HG03025 (cell line): ENCODE measurements around the gene CCL25.
"Not testable (repeated sequence)": the region's sequence is repeated elsewhere in the genome, so short reads cannot be mapped to it uniquely, and the experiment has no call there.

ENCODE experiments used
- ATAC-seq: cut with Tn5 transposase; IDR thresholded peaks from one replicate; pipeline ENCODE4 v1.9.1; 2021; ENCODE audit warnings: mild to moderate bottlenecking, moderate library complexity; ENCODE audit not compliant: unreplicated experiment, low FRiP score

The CCL25 gene

GRCh38 chr19:8084152-8084551 is 31.6 kb downstream of the CCL25 start:
- ATAC-seq: no peak

- no peak for ATAC-seq
Measured at GRCh38 chr19:8085598-8086408, 33.2 kb downstream of the CCL25 start.

- no peak for ATAC-seq
Measured at GRCh38 chr19:8086849-8087248, 34.3 kb downstream of the CCL25 start.

GRCh38 chr19:8087876-8088275 is 35.3 kb downstream of the CCL25 start:
- ATAC-seq: no peak

GRCh38 chr19:8088752-8089663 is 36.4 kb downstream of the CCL25 start:
- ATAC-seq: no peak

- ATAC-seq: no peak
Measured at GRCh38 chr19:8089664-8090601, 37.4 kb downstream of the CCL25 start.

- ATAC-seq: no peak
Measured at GRCh38 chr19:8090950-8091349, 38.4 kb downstream of the CCL25 start.

- no peak for ATAC-seq
Measured at GRCh38 chr19:8093740-8094139, 41.2 kb downstream of the CCL25 start.

- ATAC-seq: no peak
Measured at GRCh38 chr19:8094336-8094735, 41.8 kb downstream of the CCL25 start.

GRCh38 chr19:8095354-8095886 is 42.9 kb downstream of the CCL25 start:
- no peak for ATAC-seq

- no peak for ATAC-seq
Measured at GRCh38 chr19:8096071-8096470, 43.5 kb downstream of the CCL25 start.

- no peak for ATAC-seq
Measured at GRCh38 chr19:8097198-8097597, 44.6 kb downstream of the CCL25 start.

GRCh38 chr19:8097681-8098567 is 45.4 kb downstream of the CCL25 start:
- no peak for ATAC-seq

GRCh38 chr19:8101311-8101710 is 48.8 kb downstream of the CCL25 start:
- no peak for ATAC-seq

GRCh38 chr19:8101910-8102309 is 49.4 kb downstream of the CCL25 start:
- not testable (repeated sequence) for ATAC-seq

GRCh38 chr19:8105471-8105870 is 52.9 kb downstream of the CCL25 start:
- ATAC-seq: no peak

GRCh38 chr19:8107301-8107903 is 54.8 kb downstream of the CCL25 start:
- ATAC-seq: no peak

- ATAC-seq: no peak
Measured at GRCh38 chr19:8108560-8109445, 56.2 kb downstream of the CCL25 start.
